Loucy (cell line): Measurements from ENCODE around the gene HECTD1.
"Not testable (repeated sequence)": the region's sequence is repeated elsewhere in the genome, so short reads cannot be mapped to it uniquely, and the experiment has no call there.

Source experiments
- CTCF ChIP-seq: fragments of 200-600 bp; sonication (generic); conservative IDR thresholded peaks from 2 replicates; pipeline ENCODE4 v1.5.1; 2014; ENCODE audit warnings: mild to moderate bottlenecking, antibody characterized with exemption, low read length
- EZH2phosphoT487 ChIP-seq: fragments of 200-600 bp; IDR thresholded peaks from 2 replicates; pipeline ENCODE4 v1.6.1; 2018; ENCODE audit warnings: antibody characterized with exemption, mild to moderate bottlenecking, moderate library complexity, borderline replicate concordance

- TF ChIP-seq CTCF, EZH2phosphoT487: not testable (repeated sequence)
These were observed 111.8 kb downstream of the HECTD1 start for GRCh38 chr14:31095817-31096216.
